ENCODE results near the gene CCDC107. TPM values are rescaled to one million over a fixed set of nuclear protein-coding genes. Genes with fewer than 3 reads are reported as not detected.
A peak's percentile ranks its signal among the peaks of the same experiment; 100 is the strongest.

The CCDC107 gene
- total and polyA plus RNA-seq, 2 of the 13 experiments (the other 11 are each of a cell fraction or from before 2014, with no cell fraction given), result 7.1 to 15.2 TPM

DNA sequence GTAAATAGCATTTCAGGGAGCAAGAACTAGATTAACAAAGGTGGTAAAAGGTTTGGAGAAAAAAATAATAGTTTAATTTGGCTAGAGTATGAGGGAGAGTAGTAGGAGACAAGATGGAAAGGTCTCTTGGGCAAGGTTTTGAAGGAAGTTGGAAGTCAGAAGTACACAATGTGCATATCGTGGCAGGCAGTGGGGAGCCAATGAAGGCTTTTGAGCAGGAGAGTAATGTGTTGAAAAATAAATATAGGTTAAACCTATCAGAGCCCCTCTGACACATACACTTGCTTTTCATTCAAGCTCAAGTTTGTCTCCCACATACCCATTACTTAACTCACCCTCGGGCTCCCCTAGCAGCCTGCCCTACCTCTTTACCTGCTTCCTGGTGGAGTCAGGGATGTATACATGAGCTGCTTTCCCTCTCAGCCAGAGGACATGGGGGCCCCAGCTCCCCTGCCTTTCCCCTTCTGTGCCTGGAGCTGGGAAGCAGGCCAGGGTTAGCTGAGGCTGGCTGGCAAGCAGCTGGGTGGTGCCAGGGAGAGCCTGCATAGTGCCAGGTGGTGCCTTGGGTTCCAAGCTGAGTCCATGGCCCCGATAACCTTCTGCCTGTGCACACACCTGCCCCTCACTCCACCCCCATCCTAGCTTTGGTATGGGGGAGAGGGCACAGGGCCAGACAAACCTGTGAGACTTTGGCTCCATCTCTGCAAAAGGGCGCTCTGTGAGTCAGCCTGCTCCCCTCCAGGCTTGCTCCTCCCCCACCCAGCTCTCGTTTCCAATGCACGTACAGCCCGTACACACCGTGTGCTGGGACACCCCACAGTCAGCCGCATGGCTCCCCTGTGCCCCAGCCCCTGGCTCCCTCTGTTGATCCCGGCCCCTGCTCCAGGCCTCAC, 15.3 kb downstream of the CCDC107 start, which contains the start of gene CA9 (continued):
- TF ChIP-seq PHF21A (CRISPR knock-in tag; IDR thresholded peaks at IDR 0.05), result no peak
- no peak for TF ChIP-seq SP4 (CRISPR knock-in tag; IDR thresholded peaks at IDR 0.05)
- 0 out of 2 replicates have a peak, but pooled peaks have one; percentile 61 for TF ChIP-seq BRD4 (CRISPR knock-in tag; IDR thresholded peaks at IDR 0.05)
- TF ChIP-seq DR1 (CRISPR knock-in tag; IDR thresholded peaks at IDR 0.05), result no peak
- TF ChIP-seq ZBTB3 (CRISPR knock-in tag; IDR thresholded peaks at IDR 0.05; ENCODE audit: borderline replicate concordance, low read depth), result no peak
- no peak for TF ChIP-seq ZNF256 (CRISPR knock-in tag; conservative IDR thresholded peaks at IDR 0.05)
- peak; percentile 37; the same call in 1 of the 2 replicates for TF ChIP-seq PATZ1 (CRISPR knock-in tag; IDR thresholded peaks at IDR 0.05)
- TF ChIP-seq ZNF354B (CRISPR knock-in tag; IDR thresholded peaks at IDR 0.05), result no peak
- no peak for TF ChIP-seq SP1 (IDR thresholded peaks at IDR 0.05)
- TF ChIP-seq SP1 (CRISPR knock-in tag; IDR thresholded peaks at IDR 0.05), result no peak
- TF ChIP-seq ZNF543 (CRISPR knock-in tag; IDR thresholded peaks at IDR 0.05), result no peak
- peak; percentile 27; the same call in 1 of the 2 replicates for TF ChIP-seq RXRB (CRISPR knock-in tag; IDR thresholded peaks at IDR 0.05; ENCODE audit: borderline replicate concordance)
- no peak for TF ChIP-seq TCF7 (IDR thresholded peaks at IDR 0.05; ENCODE audit: low read depth)
- no peak for TF ChIP-seq TCF7L2 (IDR thresholded peaks at IDR 0.05; ENCODE audit: low read depth, low read length)
- no peak for TF ChIP-seq GATAD2A (CRISPR knock-in tag; IDR thresholded peaks at IDR 0.05)
- TF ChIP-seq, protein P1, sequence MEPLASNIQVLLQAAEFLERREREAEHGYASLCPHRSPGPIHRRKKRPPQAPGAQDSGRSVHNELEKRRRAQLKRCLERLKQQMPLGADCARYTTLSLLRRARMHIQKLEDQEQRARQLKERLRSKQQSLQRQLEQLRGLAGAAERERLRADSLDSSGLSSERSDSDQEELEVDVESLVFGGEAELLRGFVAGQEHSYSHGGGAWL (CRISPR knock-in tag; IDR thresholded peaks at IDR 0.05), result no peak
- no peak for TF ChIP-seq CBX1 (IDR thresholded peaks at IDR 0.05; ENCODE audit: low read depth)
- TF ChIP-seq, protein P2, sequence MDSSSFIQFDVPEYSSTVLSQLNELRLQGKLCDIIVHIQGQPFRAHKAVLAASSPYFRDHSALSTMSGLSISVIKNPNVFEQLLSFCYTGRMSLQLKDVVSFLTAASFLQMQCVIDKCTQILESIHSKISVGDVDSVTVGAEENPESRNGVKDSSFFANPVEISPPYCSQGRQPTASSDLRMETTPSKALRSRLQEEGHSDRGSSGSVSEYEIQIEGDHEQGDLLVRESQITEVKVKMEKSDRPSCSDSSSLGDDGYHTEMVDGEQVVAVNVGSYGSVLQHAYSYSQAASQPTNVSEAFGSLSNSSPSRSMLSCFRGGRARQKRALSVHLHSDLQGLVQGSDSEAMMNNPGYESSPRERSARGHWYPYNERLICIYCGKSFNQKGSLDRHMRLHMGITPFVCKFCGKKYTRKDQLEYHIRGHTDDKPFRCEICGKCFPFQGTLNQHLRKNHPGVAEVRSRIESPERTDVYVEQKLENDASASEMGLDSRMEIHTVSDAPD (CRISPR knock-in tag; IDR thresholded peaks at IDR 0.05), result no peak
- TF ChIP-seq ZKSCAN8 (CRISPR knock-in tag; IDR thresholded peaks at IDR 0.05; ENCODE audit: borderline replicate concordance), result no peak
- no peak for TF ChIP-seq ZNF17 (CRISPR knock-in tag; IDR thresholded peaks at IDR 0.05)
- TF ChIP-seq, protein P3, sequence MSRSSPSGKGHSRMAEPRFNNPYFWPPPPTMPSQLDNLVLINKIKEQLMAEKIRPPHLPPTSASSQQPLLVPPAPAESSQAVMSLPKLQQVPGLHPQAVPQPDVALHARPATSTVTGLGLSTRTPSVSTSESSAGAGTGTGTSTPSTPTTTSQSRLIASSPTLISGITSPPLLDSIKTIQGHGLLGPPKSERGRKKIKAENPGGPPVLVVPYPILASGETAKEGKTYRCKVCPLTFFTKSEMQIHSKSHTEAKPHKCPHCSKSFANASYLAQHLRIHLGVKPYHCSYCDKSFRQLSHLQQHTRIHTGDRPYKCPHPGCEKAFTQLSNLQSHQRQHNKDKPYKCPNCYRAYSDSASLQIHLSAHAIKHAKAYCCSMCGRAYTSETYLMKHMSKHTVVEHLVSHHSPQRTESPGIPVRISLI (CRISPR knock-in tag; IDR thresholded peaks at IDR 0.05; ENCODE audit: borderline replicate concordance), result no peak
- no peak for TF ChIP-seq KDM2A (CRISPR knock-in tag; IDR thresholded peaks at IDR 0.05; ENCODE audit: borderline replicate concordance, low read depth)
- TF ChIP-seq ZBTB7B (CRISPR knock-in tag; IDR thresholded peaks at IDR 0.05), result no peak
- TF ChIP-seq BCLAF1 (IDR thresholded peaks at IDR 0.05), result no peak
